Activated CD4-positive, alpha-beta memory T cell treated with anti-CD3 and anti-CD28 coated beads for 36 hours (primary cell): ENCODE measurements around the gene LGALS8. TPM values are rescaled to one million over a fixed set of nuclear protein-coding genes. Genes with fewer than 3 reads are reported as not detected.
"Not testable (repeated sequence)": the region's sequence is repeated elsewhere in the genome, so short reads cannot be mapped to it uniquely, and the experiment has no call there.

ENCODE experiments used
- CTCF ChIA-PET: fragments of 350-600 bp; sonication (Branson Sonifier 250); formaldehyde crosslinking; loops from one replicate; lab custom pipeline; 2021; ENCODE audit warnings: antibody characterized with exemption, inconsistent platforms; lab: Charles Lee
- POLR2A ChIA-PET: fragments of 350-600 bp; sonication (Branson Sonifier 250); formaldehyde crosslinking; loops from one replicate; lab custom pipeline; 2021; ENCODE audit warnings: antibody characterized with exemption; lab: Charles Lee
- DNase-seq: peaks from one replicate; pipeline ENCODE4 v3.0.0-alpha.2; 2020
- H3K27ac Mint-ChIP-seq: one replicate; pipeline ENCODE4 v1.8.0; 2021; ENCODE audit warnings: mixed read lengths
- H3K27me3 Mint-ChIP-seq: one replicate; pipeline ENCODE4 v1.8.0; 2021; ENCODE audit warnings: mixed read lengths
- H3K36me3 Mint-ChIP-seq: one replicate; pipeline ENCODE4 v1.8.0; 2021; ENCODE audit warnings: mixed read lengths
- H3K4me1 Mint-ChIP-seq: one replicate; pipeline ENCODE4 v1.8.0; 2021; ENCODE audit warnings: low read depth, mixed read lengths
- H3K4me3 Mint-ChIP-seq: one replicate; pipeline ENCODE4 v1.8.0; 2021; ENCODE audit warnings: mild to moderate bottlenecking, mixed read lengths
- H3K9me3 Mint-ChIP-seq: one replicate; pipeline ENCODE4 v1.8.0; 2021; ENCODE audit warnings: mixed read lengths
- intact Hi-C: fragments of 100-400 bp; cut with micrococcal nuclease; formaldehyde crosslinking; loops from one replicate; pipeline ENCODE4 v1.15.1; 2023
- total RNA-seq, 2 experiments: library from RNA; stranded (reverse); gene quantifications; one replicate each; pipeline ENCODE4 v1.2.3, GENCODE V29; 2021

Gene LGALS8
- total RNA-seq, 2 experiments from 2014 or later, result 83.7 to 88.3 TPM

DNA sequence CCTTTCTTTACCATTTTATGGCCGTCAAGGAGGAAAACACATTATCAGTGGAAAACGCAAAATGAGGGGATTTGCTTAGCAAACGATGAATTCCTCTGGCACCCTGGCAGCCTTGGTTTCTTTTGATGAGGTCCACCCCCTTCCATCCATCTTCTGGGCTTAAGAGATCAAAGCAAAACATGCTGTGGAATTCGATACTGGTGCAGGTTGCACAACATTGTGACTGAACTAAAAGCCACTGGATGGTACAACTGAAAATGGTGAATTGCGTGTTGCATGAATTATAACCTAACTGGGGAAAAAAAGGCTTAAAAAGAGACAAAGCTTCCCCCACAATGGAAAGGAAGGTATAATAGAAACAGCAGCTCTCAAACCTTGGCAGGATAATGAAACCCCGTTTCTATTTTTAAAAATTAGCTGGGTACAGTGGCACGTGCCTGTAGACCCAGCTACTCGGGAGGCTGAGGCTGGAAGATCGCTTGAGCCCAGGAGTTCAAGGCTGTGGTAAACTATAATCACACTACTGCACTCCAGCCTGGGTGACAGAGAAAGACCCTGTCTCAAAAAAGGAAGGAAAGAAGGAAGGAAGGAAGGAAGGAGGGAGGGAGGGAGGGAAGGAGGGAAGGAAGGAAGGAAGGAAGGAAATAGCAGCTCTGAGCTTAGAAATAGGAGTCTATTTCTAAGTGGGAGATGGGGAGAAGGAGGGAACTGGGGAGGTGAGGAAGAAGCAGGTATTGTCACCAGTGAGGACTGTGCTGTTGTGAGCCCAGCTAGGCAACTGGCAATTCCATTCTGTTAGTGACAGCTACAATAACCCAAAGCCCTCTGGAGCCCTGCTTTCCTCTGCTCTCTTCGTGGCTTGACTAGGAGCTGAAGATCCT lies 29.0 kb upstream of the LGALS8 start:
- Mint-ChIP-seq H3K4me1 (peaks cover 10% of the 10 kb centered on the region), H3K4me3 (no peak overlapping the region), H3K27me3 (peaks cover 10% of the 10 kb centered on the region), H3K9me3 (no peaks in the 10 kb centered on the region), H3K36me3 (no peaks in the 10 kb centered on the region), H3K27ac (no peak overlapping the region)
- intact Hi-C loops, result loop anchor here (5.0 kb wide), 1 partner anchor 213 kb away; the partner anchor contains the start of gene ERO1B
- ChIA-PET POLR2A (no interaction called here), CTCF (interaction anchor here (1.4 kb wide), 1 partner anchor 387 kb away, joined by 4 read pairs; no protein-coding TSS in a partner anchor)
- DNase-seq, result no peak

DNA sequence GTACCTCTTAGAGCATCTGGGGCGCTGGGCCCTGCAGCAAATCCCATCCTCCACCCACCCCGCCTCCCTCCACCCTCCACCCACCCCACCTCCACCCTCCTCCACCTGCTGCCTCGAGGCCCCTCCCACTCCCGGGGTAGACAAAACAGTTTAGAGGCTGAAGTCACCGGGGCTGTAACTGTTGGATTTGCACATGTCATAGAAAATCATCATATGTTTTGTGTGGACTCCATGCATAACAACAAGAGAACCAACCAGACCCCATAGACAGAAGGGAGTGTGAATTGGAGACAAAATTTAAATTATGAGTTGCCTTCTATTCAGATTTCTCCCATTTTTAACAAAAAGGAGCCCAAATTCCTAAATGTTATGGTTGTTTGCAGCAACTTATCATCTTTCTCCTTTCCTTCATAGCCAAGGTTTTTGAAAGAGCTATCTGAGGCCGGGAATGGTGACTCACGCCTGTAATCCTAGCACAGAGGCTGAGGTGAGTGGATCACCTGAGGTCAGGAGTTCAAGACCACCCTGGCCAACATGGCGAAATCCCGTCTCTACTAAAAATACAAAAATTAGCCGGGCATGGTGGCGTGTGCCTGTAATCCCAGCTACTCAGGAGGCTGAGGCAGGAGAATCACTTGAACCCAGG lies 28.2 kb upstream of the LGALS8 start:
- no peak for DNase-seq
- intact Hi-C loops, result no loop called here
- Mint-ChIP-seq H3K9me3 (no peaks in the 10 kb centered on the region), H3K27ac (no peak overlapping the region), H3K4me3 (no peak overlapping the region), H3K4me1 (peaks cover 10% of the 10 kb centered on the region), H3K36me3 (no peaks in the 10 kb centered on the region), H3K27me3 (peaks cover 10% of the 10 kb centered on the region)
- ChIA-PET CTCF (interaction anchor here (0.6 to 1.4 kb wide), 3 partner anchors 34 to 388 kb away, joined by 3 to 4 read pairs (median 4); no protein-coding TSS in a partner anchor), POLR2A (no interaction called here)

DNA sequence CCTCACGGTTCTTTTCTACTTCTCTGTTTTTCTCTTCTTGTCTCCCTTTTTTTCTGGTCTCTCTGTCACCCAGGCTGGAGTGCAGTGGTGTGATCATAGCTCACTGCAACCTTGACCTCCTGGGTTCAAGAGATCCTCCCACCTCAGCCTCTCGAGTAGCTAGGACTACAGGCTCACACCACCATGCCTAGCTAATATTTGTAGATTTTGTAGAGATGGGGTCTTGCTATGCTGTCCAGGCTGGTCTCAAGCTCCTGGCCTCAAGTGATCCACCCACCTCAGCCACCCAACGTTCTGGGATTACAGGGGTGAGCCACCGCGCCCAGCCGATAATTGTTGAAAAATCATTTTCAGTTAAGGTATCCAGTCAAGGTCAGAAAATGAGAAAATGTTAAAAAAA lies 25.9 kb upstream of the LGALS8 start:
- Mint-ChIP-seq H3K27ac (no peak overlapping the region), H3K27me3 (peaks cover 4% of the 10 kb centered on the region), H3K9me3 (no peaks in the 10 kb centered on the region), H3K36me3 (no peaks in the 10 kb centered on the region), H3K4me3 (no peak overlapping the region), H3K4me1 (peaks cover 9% of the 10 kb centered on the region)
- intact Hi-C loops, result no loop called here
- ChIA-PET POLR2A (no interaction called here), CTCF (no interaction called here)
- DNase-seq, result no peak

GRCh38 chr1:236501093-236501492 lies 22.7 kb upstream of the LGALS8 start:
- H3K4me1 Mint-ChIP-seq, result peaks cover 10% of the 10 kb centered on the region
- no peak overlapping the region for H3K4me3 Mint-ChIP-seq
- ChIA-PET CTCF (interaction anchor here (1.0 to 2.0 kb wide), 2 partner anchors 11 to 397 kb away, joined by 3 to 9 read pairs; no protein-coding TSS in a partner anchor), POLR2A (interaction anchor here (0.7 kb wide), 1 partner anchor 10 kb away, joined by 3 read pairs; no protein-coding TSS in a partner anchor)
- peaks cover 4% of the 10 kb centered on the region for H3K27me3 Mint-ChIP-seq
- no peak overlapping the region for H3K27ac Mint-ChIP-seq
- intact Hi-C loops, result no loop called here
- H3K36me3 Mint-ChIP-seq, result no peaks in the 10 kb centered on the region
- DNase-seq, result no peak
- H3K9me3 Mint-ChIP-seq, result no peaks in the 10 kb centered on the region

GRCh38 chr1:236502579-236502971 lies 21.2 kb upstream of the LGALS8 start:
- Mint-ChIP-seq H3K36me3 (no peaks in the 10 kb centered on the region), H3K27me3 (no peaks in the 10 kb centered on the region), H3K27ac (no peak overlapping the region), H3K4me3 (peak overlapping the region; percentile 30), H3K9me3 (no peaks in the 10 kb centered on the region), H3K4me1 (peaks cover 10% of the 10 kb centered on the region)
- CTCF ChIA-PET, result no interaction called here
- DNase-seq, result no peak
- intact Hi-C loops, result no loop called here
- POLR2A ChIA-PET, result no interaction called here

GRCh38 chr1:236502972-236503639 lies 20.7 kb upstream of the LGALS8 start:
- ChIA-PET CTCF (no interaction called here), POLR2A (no interaction called here)
- Mint-ChIP-seq H3K27me3 (no peaks in the 10 kb centered on the region), H3K4me3 (peak overlapping the region; percentile 30), H3K36me3 (no peaks in the 10 kb centered on the region), H3K9me3 (no peaks in the 10 kb centered on the region), H3K27ac (no peak overlapping the region), H3K4me1 (peaks cover 13% of the 10 kb centered on the region)
- intact Hi-C loops, result no loop called here
- peak; percentile 26 for DNase-seq

- H3K9me3 Mint-ChIP-seq, DNase-seq, H3K36me3 Mint-ChIP-seq, H3K27me3 Mint-ChIP-seq, POLR2A ChIA-PET, intact Hi-C loops, CTCF ChIA-PET, H3K4me3 Mint-ChIP-seq, H3K27ac Mint-ChIP-seq: not testable (repeated sequence)
- peaks cover 26% of the 10 kb centered on the region for H3K4me1 Mint-ChIP-seq
Observed at GRCh38 chr1:236504338-236504737, 19.4 kb upstream of the LGALS8 start.

- H3K27me3 Mint-ChIP-seq, result no peaks in the 10 kb centered on the region
- POLR2A ChIA-PET, result interaction anchor here (1.1 kb wide), 1 partner anchor 18 kb away, joined by 3 read pairs; no protein-coding TSS in a partner anchor
- H3K4me1 Mint-ChIP-seq, result peaks cover 37% of the 10 kb centered on the region
- no peak overlapping the region for H3K4me3 Mint-ChIP-seq
- CTCF ChIA-PET, result no interaction called here
- H3K36me3 Mint-ChIP-seq, result no peaks in the 10 kb centered on the region
- intact Hi-C loops, result loop anchor here (1.0 to 5.0 kb wide), 2 partner anchors 225 to 650 kb away; no protein-coding TSS in a partner anchor
- no peaks in the 10 kb centered on the region for H3K9me3 Mint-ChIP-seq
- no peak for DNase-seq
- no peak overlapping the region for H3K27ac Mint-ChIP-seq
Observed at GRCh38 chr1:236507022-236507700, 16.6 kb upstream of the LGALS8 start.

DNA sequence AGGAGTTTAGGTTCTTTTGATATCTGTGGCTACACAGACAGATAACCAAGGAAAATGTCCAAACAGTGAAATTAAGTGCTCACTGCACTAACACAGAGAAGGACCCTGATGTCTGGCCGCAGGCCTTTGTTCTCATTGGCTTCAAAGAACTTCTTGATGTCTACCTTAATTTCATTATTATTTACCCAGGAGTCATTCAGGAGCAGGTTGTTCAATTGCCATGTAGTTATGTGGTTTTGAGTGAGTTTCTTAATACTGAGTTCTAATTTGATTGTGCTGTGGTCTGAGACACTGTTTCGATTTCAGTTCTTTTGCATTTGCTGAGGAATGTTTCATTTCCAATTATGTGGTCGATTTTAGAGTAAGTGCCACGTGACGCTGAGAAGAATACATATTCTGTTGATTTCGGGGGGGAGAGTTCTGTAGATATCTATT lies 15.2 kb upstream of the LGALS8 start:
- peak; percentile 33 for DNase-seq
- H3K4me3 Mint-ChIP-seq, result no peak overlapping the region
- CTCF ChIA-PET, result interaction anchor here (0.9 to 1.6 kb wide), 3 partner anchors 18 to 57 kb away, joined by 3 to 5 read pairs (median 4); no protein-coding TSS in a partner anchor
- peak overlapping the region; percentile 9 for H3K27ac Mint-ChIP-seq
- intact Hi-C loops, result loop anchor here (1.0 to 5.0 kb wide), 5 partner anchors 16 to 651 kb away; no protein-coding TSS in a partner anchor
- no peaks in the 10 kb centered on the region for H3K36me3 Mint-ChIP-seq
- H3K4me1 Mint-ChIP-seq, result peaks cover 28% of the 10 kb centered on the region
- no peaks in the 10 kb centered on the region for H3K27me3 Mint-ChIP-seq
- POLR2A ChIA-PET, result no interaction called here
- H3K9me3 Mint-ChIP-seq, result no peaks in the 10 kb centered on the region

DNA sequence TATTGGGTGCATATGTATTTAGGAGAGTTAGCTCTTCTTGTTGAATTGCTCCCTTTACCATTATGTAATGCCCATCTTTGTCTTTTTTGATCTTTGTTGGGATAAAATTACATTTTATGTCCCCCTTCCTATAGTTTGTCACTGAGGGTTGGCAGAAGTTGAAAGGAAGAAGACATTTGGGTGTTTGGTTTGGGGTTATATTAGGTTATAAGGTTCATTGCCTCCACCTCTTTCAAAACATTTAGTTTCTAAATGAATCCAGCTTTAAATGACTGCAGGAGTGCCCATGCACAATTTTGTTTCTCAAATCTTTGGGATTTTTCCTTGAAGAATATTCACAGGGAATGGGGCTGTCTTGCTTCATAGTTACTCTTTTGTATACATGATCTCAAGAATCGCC lies 14.6 kb upstream of the LGALS8 start:
- CTCF ChIA-PET, result interaction anchor here (0.9 to 1.6 kb wide), 2 partner anchors 19 to 58 kb away, joined by 3 to 5 read pairs; no protein-coding TSS in a partner anchor
- Mint-ChIP-seq H3K4me3 (no peak overlapping the region), H3K27ac (no peak overlapping the region), H3K4me1 (peaks cover 28% of the 10 kb centered on the region), H3K36me3 (no peaks in the 10 kb centered on the region), H3K9me3 (no peaks in the 10 kb centered on the region), H3K27me3 (no peaks in the 10 kb centered on the region)
- POLR2A ChIA-PET, result interaction anchor here (1.1 kb wide), 1 partner anchor 14 kb away, joined by 3 read pairs; the partner anchor contains the start of gene LGALS8
- no peak for DNase-seq
- intact Hi-C loops, result loop anchor here (2.0 to 5.0 kb wide), 2 partner anchors 18 to 652 kb away; no protein-coding TSS in a partner anchor
